ENCODE data around the gene C3orf49. TPM values are rescaled to one million over a fixed set of nuclear protein-coding genes. Genes with fewer than 3 reads are reported as not detected.

C3orf49 gene
- total RNA-seq, 1 donor from 2014 or later, result not detected

DNA sequence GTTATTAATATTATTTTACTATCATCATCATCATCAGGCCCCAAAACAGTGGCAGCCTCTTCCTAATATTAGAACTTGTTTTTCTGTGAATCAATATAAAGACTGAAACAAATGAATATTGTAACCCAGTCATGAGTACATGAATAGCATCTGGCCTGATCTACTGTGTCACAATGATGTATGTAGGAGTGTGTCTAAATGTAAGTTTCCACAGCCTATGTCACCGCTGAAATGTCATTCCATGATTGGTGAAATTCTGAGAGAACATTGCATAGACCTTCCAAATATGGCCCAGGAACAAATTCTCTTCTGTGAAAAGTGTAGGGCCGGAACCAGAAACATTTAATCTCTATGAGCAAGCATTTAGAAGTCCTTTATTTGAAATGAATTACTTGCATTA, 20.6 kb upstream of the C3orf49 start:
- no peak for DNase-seq (ENCODE audit: low spot score)
- Mint-ChIP-seq H3K9me3 (ENCODE audit: low read depth) (no peaks in the 10 kb centered on the region), H3K4me3 (ENCODE audit: unreplicated experiment) (no peak overlapping the region), H3K27ac (ENCODE audit: unreplicated experiment) (no peak overlapping the region), H3K27me3 (ENCODE audit: low read depth) (peaks cover 9% of the 10 kb centered on the region), H3K36me3 (ENCODE audit: low read depth) (no peaks in the 10 kb centered on the region), H3K4me1 (ENCODE audit: low read depth) (no peaks in the 10 kb centered on the region)
- TF ChIP-seq, protein P1, sequence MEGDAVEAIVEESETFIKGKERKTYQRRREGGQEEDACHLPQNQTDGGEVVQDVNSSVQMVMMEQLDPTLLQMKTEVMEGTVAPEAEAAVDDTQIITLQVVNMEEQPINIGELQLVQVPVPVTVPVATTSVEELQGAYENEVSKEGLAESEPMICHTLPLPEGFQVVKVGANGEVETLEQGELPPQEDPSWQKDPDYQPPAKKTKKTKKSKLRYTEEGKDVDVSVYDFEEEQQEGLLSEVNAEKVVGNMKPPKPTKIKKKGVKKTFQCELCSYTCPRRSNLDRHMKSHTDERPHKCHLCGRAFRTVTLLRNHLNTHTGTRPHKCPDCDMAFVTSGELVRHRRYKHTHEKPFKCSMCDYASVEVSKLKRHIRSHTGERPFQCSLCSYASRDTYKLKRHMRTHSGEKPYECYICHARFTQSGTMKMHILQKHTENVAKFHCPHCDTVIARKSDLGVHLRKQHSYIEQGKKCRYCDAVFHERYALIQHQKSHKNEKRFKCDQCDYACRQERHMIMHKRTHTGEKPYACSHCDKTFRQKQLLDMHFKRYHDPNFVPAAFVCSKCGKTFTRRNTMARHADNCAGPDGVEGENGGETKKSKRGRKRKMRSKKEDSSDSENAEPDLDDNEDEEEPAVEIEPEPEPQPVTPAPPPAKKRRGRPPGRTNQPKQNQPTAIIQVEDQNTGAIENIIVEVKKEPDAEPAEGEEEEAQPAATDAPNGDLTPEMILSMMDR (IDR thresholded peaks at IDR 0.05), result no peak

DNA sequence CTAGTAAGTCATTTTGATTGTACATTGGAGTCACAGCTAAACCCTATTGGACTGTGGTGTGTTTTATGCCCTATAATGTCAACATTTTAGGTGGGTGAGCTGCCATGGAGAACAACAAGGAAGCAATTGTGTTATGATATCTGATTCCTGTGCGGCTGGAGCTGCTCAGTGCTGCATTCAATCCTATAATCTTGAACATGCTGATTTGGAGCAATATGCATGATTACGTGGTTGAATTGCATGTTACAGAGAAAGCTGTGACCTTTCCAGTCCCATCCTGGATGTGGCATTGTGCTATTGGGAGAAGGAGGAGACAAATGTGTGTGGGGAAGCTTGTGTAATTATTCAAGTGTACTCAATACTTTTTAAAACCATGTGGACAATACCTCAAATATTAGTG, 20.1 kb upstream of the C3orf49 start:
- no peaks in the 10 kb centered on the region for H3K4me1 Mint-ChIP-seq (ENCODE audit: low read depth)
- H3K27ac Mint-ChIP-seq (ENCODE audit: unreplicated experiment), result no peak overlapping the region
- no peaks in the 10 kb centered on the region for H3K9me3 Mint-ChIP-seq (ENCODE audit: low read depth)
- peaks cover 9% of the 10 kb centered on the region for H3K27me3 Mint-ChIP-seq (ENCODE audit: low read depth)
- DNase-seq (ENCODE audit: low spot score), result no peak
- TF ChIP-seq, protein P1 (IDR thresholded peaks at IDR 0.05), result no peak
- no peak overlapping the region for H3K4me3 Mint-ChIP-seq (ENCODE audit: unreplicated experiment)
- H3K36me3 Mint-ChIP-seq (ENCODE audit: low read depth), result no peaks in the 10 kb centered on the region

DNA sequence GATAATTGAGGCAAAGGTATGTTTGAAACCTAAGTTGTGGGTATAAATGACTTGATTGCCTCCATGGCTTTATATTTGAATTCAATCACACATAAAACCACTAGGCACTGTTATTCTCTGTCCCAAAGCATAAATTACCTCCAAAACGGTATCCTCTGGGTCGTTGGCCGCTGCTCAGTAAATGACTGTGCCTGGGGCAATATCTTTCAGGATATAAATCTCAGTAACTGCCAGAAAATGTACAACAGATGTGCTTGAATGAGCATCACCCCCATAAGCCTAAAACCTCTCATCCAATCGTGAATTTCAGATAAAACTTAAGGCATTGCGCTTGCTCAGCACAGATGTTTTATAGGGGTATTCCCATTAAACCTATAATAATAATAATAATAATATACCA, 19.0 kb upstream of the C3orf49 start:
- Mint-ChIP-seq H3K27ac (ENCODE audit: unreplicated experiment) (no peak overlapping the region), H3K9me3 (ENCODE audit: low read depth) (no peaks in the 10 kb centered on the region), H3K27me3 (ENCODE audit: low read depth) (peaks cover 9% of the 10 kb centered on the region), H3K4me1 (ENCODE audit: low read depth) (no peaks in the 10 kb centered on the region), H3K36me3 (ENCODE audit: low read depth) (no peaks in the 10 kb centered on the region), H3K4me3 (ENCODE audit: unreplicated experiment) (no peak overlapping the region)
- DNase-seq (ENCODE audit: low spot score), result no peak
- TF ChIP-seq, protein P1 (IDR thresholded peaks at IDR 0.05), result no peak

DNA sequence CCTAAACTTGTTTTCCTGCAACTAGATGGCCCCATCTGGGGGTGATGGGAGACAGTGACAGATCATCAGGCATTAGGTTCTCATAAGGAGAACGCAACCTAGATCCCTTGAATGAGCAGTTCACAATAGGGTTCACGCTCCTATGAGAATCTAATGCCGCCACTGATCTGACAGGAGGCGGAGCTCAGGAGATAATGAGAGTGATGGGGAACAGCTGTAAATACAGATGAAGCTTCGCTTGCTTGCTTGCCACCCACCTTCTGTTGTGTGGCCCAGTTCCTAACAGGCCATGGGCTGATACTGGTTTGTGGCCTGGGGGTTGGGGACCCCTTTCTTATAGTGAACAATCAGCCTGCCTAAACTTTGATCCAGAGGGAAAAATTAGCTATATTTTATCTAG, 15.2 kb upstream of the C3orf49 start:
- no peak for DNase-seq (ENCODE audit: low spot score)
- Mint-ChIP-seq H3K27me3 (ENCODE audit: low read depth) (peaks cover 3% of the 10 kb centered on the region), H3K4me1 (ENCODE audit: low read depth) (no peaks in the 10 kb centered on the region), H3K9me3 (ENCODE audit: low read depth) (peaks cover 3% of the 10 kb centered on the region), H3K36me3 (ENCODE audit: low read depth) (no peaks in the 10 kb centered on the region), H3K27ac (ENCODE audit: unreplicated experiment) (no peak overlapping the region), H3K4me3 (ENCODE audit: unreplicated experiment) (no peak overlapping the region)
- TF ChIP-seq, protein P1 (IDR thresholded peaks at IDR 0.05), result no peak

DNA sequence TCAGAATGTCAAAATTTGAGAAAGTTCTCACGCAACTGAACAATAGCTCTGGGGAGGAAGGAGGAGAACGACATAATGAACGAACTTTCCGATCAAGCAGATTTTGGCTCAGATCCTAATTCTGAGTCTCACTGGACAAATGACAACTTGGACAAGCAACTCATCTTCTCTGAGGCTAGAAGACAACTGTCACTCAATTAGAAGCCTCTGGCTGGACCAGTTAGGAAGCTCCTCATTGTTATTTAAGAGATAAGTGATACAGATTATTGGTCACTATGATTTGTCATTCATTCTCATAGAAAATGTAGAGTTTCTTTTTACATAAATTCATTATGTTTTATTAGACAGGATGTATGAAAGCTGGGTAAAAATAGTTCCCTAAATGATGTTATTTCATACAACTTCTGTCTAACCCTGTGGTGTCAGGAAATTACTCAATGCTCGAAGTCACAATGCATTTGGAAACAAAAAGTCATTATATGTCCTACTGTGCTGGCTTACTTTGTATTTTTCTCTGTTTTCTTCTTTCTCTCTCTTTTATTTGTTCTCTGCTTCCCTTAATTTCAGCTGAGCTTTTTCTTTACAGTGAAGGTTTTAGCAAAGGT, 11.0 kb upstream of the C3orf49 start:
- H3K27ac Mint-ChIP-seq (ENCODE audit: unreplicated experiment), result no peak overlapping the region
- no peak overlapping the region for H3K4me3 Mint-ChIP-seq (ENCODE audit: unreplicated experiment)
- peaks cover 2% of the 10 kb centered on the region for H3K27me3 Mint-ChIP-seq (ENCODE audit: low read depth)
- no peaks in the 10 kb centered on the region for H3K4me1 Mint-ChIP-seq (ENCODE audit: low read depth)
- peaks cover 3% of the 10 kb centered on the region for H3K9me3 Mint-ChIP-seq (ENCODE audit: low read depth)
- TF ChIP-seq, protein P1 (IDR thresholded peaks at IDR 0.05), result no peak
- no peaks in the 10 kb centered on the region for H3K36me3 Mint-ChIP-seq (ENCODE audit: low read depth)
- no peak for DNase-seq (ENCODE audit: low spot score)
